ENCODE measurements around the gene KIR3DL2.
"Not testable (repeated sequence)": the region's sequence is repeated elsewhere in the genome, so short reads cannot be mapped to it uniquely, and the experiment has no call there.

Gene KIR3DL2

DNA sequence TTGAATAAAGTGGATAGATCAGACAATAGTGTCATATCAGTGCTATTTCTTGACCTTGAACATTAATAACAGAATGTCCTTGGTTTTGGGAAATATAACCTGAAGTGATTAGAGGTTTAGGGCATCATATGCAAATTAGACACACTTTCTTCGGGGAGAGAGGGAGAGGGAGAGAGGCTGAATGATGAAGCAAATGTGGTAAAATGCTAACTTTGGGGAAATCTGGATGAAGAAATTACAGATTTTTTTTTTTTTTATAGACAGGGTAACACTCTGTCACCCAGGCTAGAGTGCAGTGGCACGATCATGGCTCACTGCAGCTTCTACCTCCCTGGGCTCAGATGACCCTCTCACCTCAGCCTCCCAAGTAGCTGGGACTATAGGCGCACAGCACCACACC lies 51.8 kb downstream of the KIR3DL2 start:
- POLR2A ChIA-PET, result no interaction called here
- no peak for DNase-seq (ENCODE audit: low read depth, low spot score)
- H3K4me3 ChIP-seq (ENCODE audit: low read depth, low read length), result no peak overlapping the region
- TF ChIP-seq, protein P1, sequence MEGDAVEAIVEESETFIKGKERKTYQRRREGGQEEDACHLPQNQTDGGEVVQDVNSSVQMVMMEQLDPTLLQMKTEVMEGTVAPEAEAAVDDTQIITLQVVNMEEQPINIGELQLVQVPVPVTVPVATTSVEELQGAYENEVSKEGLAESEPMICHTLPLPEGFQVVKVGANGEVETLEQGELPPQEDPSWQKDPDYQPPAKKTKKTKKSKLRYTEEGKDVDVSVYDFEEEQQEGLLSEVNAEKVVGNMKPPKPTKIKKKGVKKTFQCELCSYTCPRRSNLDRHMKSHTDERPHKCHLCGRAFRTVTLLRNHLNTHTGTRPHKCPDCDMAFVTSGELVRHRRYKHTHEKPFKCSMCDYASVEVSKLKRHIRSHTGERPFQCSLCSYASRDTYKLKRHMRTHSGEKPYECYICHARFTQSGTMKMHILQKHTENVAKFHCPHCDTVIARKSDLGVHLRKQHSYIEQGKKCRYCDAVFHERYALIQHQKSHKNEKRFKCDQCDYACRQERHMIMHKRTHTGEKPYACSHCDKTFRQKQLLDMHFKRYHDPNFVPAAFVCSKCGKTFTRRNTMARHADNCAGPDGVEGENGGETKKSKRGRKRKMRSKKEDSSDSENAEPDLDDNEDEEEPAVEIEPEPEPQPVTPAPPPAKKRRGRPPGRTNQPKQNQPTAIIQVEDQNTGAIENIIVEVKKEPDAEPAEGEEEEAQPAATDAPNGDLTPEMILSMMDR (IDR thresholded peaks at IDR 0.05; ENCODE audit: insufficient read depth, low read length, missing control alignments), result no peak
- CTCF ChIA-PET, result no interaction called here

DNA sequence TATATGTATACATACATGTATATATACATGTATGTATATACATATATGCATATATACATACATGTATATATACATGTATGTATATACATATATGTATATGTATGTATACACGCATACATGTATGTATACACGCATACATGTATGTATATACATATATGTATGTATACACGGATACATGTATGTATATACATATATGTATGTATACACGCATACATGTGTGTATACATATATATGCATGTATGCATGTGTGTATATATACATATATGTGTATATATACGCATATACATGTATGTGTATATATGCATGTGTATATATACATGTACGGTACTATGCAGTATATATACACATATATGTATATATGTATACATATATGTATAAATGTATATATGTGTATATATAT lies 53.1 kb downstream of the KIR3DL2 start:
- TF ChIP-seq, protein P1 (IDR thresholded peaks at IDR 0.05; ENCODE audit: insufficient read depth, low read length, missing control alignments), result no peak
- no peak for DNase-seq (ENCODE audit: low read depth, low spot score)
- H3K4me3 ChIP-seq (ENCODE audit: low read depth, low read length), result no peak overlapping the region
- CTCF ChIA-PET, result no interaction called here
- POLR2A ChIA-PET, result no interaction called here

DNA sequence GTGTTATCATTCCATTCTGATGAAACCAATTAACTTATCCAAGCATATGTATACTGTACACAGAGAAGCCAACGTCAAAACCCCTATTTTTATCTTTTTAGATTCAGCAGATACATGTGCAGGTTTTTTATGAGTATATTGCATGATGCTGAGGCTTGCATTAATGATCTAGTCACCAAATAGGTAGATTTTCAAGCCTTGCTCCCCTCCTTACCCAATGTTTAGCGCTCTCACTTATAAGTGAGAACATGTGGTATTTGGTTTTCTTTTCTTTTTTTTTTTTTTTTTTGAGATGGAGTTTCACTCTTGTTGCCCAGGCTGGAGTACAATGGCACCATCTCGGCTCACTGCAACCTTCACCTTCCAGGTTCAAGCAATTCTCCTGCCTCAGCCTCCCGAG lies 54.0 kb downstream of the KIR3DL2 start:
- CTCF ChIA-PET; DNase-seq (ENCODE audit: low read depth, low spot score); POLR2A ChIA-PET; H3K4me3 ChIP-seq (ENCODE audit: low read depth, low read length): not testable (repeated sequence)

DNA sequence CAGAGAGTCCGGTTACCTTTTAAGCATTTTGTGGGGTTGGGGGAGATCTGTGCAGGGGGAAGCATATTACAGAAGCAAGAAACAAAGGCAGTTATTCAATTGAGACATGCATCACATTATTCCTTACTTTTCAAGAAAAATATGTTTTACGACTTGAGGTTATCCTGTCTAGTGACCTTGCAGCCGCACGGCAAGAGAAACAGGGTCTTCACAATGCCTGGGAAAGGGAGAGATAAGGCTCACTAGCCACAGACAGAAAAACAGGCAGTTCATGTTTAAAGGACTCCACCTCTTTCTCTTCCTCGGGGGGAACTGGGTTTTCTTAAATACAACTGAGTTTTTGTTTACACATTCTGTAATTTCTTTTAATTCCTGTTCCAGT lies 55.2 kb downstream of the KIR3DL2 start:
- H3K4me3 ChIP-seq (ENCODE audit: low read depth, low read length), result no peak overlapping the region
- TF ChIP-seq, protein P1 (IDR thresholded peaks at IDR 0.05; ENCODE audit: insufficient read depth, low read length, missing control alignments), result no peak
- ChIA-PET CTCF (no interaction called here), POLR2A (no interaction called here)
- no peak for DNase-seq (ENCODE audit: low read depth, low spot score)

DNA sequence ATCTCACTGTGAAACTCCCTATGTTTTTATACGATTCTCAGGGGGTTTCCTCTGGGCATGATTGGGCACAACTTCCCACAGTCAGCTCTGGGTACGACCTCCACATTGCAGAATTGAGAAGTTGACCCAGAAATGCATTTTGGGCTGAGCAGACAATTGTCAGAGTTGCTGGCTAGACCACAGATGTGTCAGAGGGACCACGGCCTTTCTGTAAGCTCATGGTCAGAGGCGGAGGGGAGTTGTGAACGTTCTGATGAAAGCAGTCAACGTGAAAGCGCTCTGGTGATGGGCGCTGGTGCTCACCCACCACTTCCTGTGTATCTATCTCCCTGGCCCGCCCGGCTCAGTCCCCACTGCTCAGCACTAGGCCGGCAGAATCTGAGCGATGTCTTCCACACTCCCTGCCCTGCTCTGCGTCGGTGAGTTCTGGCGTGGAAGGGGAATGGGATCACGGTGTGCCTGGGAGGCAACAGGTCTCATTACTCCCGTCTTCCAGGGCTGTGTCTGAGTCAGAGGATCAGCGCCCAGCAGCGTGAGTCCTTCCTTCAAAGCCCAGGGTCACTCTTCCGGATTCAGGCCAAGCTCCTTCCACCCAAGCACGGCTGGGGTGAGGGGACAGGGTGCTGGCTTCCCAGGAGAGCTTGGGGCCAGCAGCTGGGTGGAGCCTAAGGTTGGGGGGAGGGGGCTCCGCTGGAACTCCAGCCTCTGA lies 55.7 kb downstream of the KIR3DL2 start, which contains the start of gene NCR1:
TSS of gene NCR1 (plus strand) at position 346 of the 709 bp plus-strand sequence. CDS start at position 386, 40 bp downstream.
- TF ChIP-seq, protein P1 (IDR thresholded peaks at IDR 0.05; ENCODE audit: insufficient read depth, low read length, missing control alignments), result no peak
- ChIA-PET POLR2A (no interaction called here), CTCF (no interaction called here)
- H3K4me3 ChIP-seq (ENCODE audit: low read depth, low read length), result no peak within 1 kb of the TSS
- DNase-seq (ENCODE audit: low read depth, low spot score), result no peak

DNA sequence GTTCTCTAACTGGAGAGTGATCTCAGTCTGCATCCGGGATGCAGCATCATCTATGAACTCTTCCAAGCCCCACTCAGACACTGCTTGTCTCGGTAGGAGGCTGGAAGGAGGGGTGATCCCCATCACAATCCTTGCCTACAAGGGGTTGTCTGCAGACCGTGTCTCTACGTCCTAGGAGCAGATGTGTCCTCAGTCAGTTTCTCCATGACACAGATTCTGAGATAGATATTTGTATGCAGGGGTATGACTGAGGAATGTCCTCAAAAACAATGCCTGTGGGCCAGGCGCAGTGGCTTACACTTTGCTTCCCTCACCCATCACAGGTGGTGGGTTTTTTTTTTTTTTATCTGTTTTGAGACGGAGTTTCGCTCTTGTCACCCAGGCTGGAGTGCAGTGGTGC lies 56.6 kb downstream of the KIR3DL2 start:
- CTCF ChIA-PET, result no interaction called here
- TF ChIP-seq, protein P1 (IDR thresholded peaks at IDR 0.05; ENCODE audit: insufficient read depth, low read length, missing control alignments), result no peak
- no peak for DNase-seq (ENCODE audit: low read depth, low spot score)
- H3K4me3 ChIP-seq (ENCODE audit: low read depth, low read length), result no peak overlapping the region
- POLR2A ChIA-PET, result no interaction called here

DNA sequence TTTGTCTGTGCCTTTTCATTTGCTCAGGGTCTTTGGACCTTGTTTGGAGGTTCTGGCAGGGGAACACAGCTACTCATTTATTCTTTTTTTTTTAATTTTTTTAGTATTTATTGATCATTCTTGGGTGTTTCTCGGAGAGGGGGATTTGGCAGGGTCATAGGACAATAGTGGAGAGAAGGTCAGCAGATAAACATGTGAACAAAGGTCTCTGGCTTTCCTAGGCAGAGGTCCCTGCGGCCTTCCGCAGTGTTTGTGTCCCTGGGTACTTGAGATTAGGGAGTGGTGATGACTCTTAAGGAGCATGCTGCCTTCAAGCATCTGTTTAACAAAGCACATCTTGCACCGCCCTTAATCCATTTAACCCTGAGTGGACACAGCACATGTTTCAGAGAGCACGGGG lies 57.7 kb downstream of the KIR3DL2 start:
- H3K4me3 ChIP-seq (ENCODE audit: low read depth, low read length); POLR2A ChIA-PET; CTCF ChIA-PET; DNase-seq (ENCODE audit: low read depth, low spot score): not testable (repeated sequence)
